Epithelial cell of proximal tubule (primary cell): ENCODE results near the gene PACRG. TPM values are rescaled to one million over a fixed set of nuclear protein-coding genes. Genes with fewer than 3 reads are reported as not detected.

ENCODE experiments used
- DNase-seq: peaks from one replicate; pipeline ENCODE4 v3.0.0-alpha.2; 2011; ENCODE audit warnings: low read depth
- H3K4me3 ChIP-seq: 2 replicates; pipeline ENCODE4 v1.5.1; 2011; ENCODE audit warnings: low read depth, mild to moderate bottlenecking, low read length
- CTCF ChIP-seq: conservative IDR thresholded peaks from 2 replicates; pipeline ENCODE4 v1.5.1; 2012; ENCODE audit warnings: low read depth, mild to moderate bottlenecking, low read length
- total RNA-seq: library from RNA; depleted of rRNA; stranded (reverse); fragments of >200 nt; gene quantifications from 2 replicates; pipeline ENCODE4 v1.2.3, GENCODE V29; 2015

The PACRG gene
- total RNA-seq, 1 donor from 2014 or later = 0.12 TPM

- no peak for DNase-seq
- no peak overlapping the region for H3K4me3 ChIP-seq
These were observed 624.4 kb downstream of the PACRG start for GRCh38 chr6:163352011-163352685.

GRCh38 chr6:163352966-163353365 lies 625.2 kb downstream of the PACRG start:
- TF ChIP-seq CTCF = no peak
- no peak for DNase-seq
- no peak overlapping the region for H3K4me3 ChIP-seq

More at GRCh38 chr6:163352011-163352685, 624.4 kb downstream of the PACRG start:
- TF ChIP-seq CTCF = no peak

- no peak overlapping the region for H3K4me3 ChIP-seq
- no peak for DNase-seq
- no peak for TF ChIP-seq CTCF
These were observed 626.3 kb downstream of the PACRG start for GRCh38 chr6:163354085-163354484.

DNA sequence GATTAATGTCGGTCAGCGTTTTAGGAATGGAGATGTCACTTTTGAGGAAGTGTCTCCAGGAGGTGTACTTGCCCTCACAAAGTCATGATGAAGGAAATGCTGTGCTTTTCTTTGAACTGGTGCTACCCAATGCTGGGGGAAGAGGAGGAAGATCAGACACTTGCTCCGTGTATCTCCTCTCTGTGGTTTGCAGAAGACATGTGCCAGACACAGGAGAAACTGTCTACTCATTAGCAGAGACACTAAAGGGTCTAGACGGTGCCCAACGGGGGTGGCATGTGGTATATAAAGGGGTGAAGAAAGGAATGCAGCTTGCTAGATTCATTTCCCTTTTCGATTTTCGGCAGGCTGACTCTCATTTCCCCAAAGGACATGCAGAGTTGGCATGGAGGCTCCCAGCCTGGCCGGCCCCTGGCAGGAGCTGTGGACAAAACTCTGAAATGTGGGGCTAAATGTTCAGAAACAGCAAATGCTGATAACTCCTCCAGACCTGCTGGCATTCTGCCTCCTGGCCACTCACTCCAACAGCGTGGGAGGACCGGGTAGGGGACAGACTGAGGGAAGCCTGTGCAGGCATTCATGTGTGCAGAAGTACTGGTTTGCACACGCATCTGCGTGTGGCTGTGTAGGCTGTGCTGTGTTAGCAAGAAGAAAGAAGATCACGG lies 627.1 kb downstream of the PACRG start:
- DNase-seq = no peak
- TF ChIP-seq CTCF = no peak
- no peak overlapping the region for H3K4me3 ChIP-seq

- H3K4me3 ChIP-seq = peak overlapping the region; percentile 14
- no peak for TF ChIP-seq CTCF
- no peak for DNase-seq
These were observed 627.7 kb downstream of the PACRG start for GRCh38 chr6:163355426-163355991.

- H3K4me3 ChIP-seq = no peak overlapping the region
- TF ChIP-seq CTCF = no peak
These were observed 628.5 kb downstream of the PACRG start for GRCh38 chr6:163356324-163356723.

More at GRCh38 chr6:163356324-163356723, 628.5 kb downstream of the PACRG start:
- no peak for DNase-seq
